Glomerular endothelial cell (primary cell): ENCODE results near the gene NPPC. TPM values are rescaled to one million over a fixed set of nuclear protein-coding genes. Genes with fewer than 3 reads are reported as not detected.

Source experiments
- DNase-seq: peaks from one replicate; pipeline ENCODE4 v3.0.0-alpha.2; 2011; ENCODE audit warnings: low read depth, low spot score; ENCODE audit errors: extremely low read depth
- total RNA-seq: library from RNA; depleted of rRNA; stranded (reverse); fragments of >200 nt; gene quantifications from 2 replicates; pipeline ENCODE4 v1.2.3, GENCODE V29; 2015

Gene NPPC
- total RNA-seq, 1 donor from 2014 or later, result 0.82 TPM

GRCh38 chr2:231935815-231936214, 9.6 kb upstream of the NPPC start:
- DNase-seq, result no peak

DNA sequence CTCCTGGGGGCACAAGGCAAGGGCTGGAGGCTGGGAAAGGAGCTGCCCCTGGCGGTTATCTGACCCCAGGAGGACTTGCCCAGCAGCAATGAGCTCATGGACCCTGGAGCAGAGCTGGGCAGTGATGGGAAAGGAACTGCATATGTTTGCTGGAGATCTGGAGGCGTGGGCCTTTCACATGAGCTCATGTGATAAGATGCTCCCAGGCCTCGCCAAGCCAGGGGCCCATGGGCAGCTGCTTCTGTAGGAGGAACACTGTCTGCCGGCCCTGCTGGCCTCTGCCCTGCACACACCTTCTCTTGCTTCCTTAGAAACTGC, 9.0 kb upstream of the NPPC start:
- DNase-seq, result no peak

- DNase-seq, result no peak
These were observed 8.4 kb upstream of the NPPC start for GRCh38 chr2:231934441-231935206.

DNA sequence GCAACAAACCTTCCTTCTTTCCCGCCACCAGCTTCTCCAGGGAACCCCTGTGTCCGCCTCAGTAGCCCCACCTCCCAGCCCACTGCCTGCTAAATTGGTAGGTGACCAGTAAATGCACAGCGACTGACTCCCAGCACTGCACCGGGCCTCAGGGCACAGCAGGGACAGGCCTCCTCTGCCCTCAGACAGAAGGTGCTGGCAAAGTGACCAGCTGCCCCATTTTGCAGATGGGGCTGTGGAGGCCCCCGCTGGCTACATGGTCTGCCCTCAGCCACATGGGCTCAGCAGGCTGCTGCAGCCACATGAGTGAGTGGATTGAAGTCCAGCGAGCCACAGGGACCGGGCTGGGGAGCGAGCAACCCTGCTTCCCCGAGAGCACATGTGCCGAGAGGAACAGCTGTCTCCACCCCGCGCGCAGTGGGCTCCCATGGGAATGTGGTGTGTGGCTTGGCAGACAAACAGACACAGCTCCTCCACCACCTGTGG, 7.8 kb upstream of the NPPC start:
- no peak for DNase-seq

DNA sequence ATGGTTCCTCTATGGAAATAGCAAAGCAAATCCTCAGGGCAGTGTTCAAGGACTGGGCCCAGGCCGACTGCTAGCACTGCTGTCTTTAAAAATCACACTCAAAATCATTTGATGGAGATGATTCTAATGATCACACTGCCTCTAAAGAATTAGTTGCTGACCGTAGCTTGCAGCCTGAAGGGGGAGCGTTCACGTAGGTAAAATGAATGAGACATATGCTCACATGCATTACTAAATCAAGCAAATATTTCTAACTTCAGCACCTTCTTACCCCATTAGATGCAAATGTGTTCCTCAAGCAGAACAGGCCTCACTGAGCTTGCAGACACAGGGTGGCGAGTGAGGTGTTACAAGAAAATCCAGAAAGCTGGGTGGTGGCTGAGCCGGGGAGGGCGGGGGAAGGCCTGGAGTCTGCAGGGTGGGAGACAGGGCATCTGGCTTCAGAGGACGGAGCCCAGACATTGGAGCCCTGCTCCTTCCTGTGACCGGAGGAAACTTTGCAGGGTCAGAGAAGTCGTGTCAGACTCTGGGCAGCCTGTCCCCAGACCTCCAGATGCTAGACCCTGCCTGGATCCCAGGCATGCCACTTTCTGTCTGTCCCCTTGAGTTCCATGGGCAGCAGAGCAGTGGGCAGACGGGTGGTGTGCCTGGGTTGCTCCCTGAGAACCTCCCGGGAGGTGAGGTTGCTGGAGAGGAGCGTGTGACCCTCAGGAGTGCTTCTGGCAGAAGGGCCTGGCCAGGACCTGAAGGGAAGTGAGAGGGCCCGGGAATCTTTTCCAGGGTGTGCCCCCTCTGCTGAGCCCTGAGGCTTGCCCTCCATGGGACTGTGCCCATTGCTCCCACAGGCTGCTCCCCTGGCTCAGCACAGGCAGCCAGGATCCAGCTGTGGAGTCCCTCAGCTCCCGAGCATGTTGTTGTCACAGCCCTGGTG, 7.1 kb upstream of the NPPC start:
- DNase-seq, result no peak

GRCh38 chr2:231932711-231932970, 6.4 kb upstream of the NPPC start:
- DNase-seq, result no peak

GRCh38 chr2:231931481-231931915, 5.3 kb upstream of the NPPC start:
- DNase-seq, result no peak

- DNase-seq, result no peak
These were observed 4.5 kb upstream of the NPPC start for GRCh38 chr2:231930593-231931281.

DNA sequence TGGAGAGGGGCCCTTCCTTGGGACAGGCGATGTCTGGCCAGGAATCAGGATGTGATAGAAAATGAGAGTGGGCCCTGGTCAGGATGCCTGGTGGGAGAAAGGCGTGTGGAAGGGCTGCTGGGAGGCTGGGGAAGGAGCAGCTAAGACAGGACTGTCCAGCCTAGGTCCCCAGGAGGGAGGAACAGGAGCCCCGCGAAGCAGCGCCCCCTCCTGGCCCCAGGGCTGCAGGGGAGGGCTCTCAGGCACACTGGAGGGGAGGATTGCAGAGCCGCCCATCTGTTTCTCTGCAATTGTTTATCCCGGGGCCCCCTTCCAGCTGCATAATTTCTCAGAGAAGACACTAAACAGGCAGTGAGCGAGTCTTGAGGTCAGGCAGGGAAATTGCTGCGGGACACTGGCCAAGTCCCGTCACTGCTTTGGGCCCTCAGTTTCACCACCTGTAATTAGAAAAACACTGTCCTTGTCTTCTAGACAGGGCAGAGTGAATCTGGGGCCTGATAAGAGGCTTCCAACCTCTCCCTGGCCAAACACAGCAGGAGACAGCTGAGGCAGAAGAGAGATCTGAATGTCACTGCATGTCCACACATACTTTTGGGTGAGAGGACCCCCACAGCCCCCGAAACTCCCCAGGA, 3.9 kb upstream of the NPPC start:
- no peak for DNase-seq

- DNase-seq, result no peak
These were observed 2.9 kb upstream of the NPPC start for GRCh38 chr2:231928901-231929725.

GRCh38 chr2:231928481-231928880, 2.3 kb upstream of the NPPC start:
- DNase-seq, result no peak

- DNase-seq, result no peak
These were observed 1.3 kb upstream of the NPPC start for GRCh38 chr2:231927566-231927890.

DNA sequence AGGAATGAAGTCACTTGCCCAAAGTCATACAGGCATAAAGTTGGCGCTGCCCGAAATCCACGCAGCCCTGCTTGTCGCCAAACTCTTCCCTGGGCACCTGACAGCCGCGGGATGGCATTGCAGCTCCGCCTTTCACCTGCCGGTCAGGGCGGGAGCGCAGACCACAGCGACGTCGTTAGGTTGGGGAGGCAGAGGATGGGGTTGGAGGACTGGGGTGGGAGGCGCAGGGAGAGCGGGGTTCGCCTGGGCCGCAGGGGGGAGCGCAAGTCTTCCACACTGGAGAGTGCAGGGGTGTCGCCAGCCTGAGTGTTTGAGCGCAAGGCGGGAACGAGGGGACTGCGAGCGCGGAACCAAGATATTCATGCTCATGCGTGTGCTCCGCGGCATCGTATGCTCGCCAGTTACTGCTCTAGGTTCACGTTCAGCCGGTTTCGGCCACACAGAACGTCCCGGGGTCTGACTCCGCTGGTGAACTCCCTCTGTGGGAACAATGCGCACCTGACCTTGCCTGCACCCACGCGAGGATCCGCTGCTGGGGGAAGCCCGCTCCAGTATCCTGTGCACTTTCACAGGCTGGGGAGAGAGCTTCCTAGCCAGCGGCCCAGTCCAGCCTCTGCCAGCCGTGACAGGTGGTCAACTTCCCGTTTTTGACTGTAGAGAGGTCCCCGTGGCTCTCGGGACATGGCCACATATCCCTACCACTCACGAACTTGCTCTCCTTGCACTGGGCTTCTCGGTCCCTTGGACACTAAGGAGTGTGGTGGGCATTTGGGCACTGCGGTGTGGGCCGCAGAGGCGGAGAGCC, 767 bp upstream of the NPPC start:
- no peak for DNase-seq

DNA sequence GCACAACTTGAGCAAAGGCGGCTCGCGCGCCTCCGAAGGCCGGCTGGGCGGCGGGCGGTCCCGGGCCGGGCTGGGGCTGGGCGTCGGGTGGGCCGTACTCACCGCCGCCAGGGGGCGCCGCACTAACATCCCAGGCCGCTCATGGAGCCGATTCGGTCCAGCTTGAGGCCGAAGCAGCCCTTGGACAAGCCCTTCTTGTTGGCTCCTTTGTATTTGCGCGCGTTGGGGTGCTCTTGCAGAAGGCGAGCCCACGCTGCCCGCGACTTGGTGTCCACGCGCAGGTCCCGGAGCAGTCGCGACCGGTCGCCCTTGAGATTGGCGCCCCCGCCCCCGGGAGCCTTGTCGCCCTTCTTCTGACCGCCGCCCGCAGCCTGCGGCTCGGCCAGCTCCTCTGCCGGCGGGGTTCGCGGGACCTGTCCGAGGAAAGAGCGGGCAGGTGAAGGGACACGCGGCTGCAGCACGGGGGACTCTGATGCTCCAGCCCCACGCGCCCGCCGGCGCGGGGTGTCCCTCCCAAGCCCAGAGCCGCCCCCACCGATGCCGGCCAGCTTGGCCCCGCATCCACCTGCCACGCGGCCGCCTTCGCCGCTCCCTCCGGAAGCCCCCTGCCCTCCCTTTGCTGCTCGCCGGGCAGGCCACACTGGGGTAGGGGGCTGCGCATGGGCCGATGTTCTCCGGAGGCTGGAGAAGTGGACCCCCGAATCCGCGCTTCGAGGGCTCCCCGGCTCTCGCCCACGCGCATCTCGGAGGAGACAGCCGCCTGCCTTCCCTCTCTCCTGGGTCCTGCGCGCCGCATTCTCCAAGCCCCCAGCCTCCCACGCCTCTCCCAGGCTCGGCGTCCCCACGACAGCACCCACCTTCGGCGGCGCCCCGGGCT, 655 bp downstream of the NPPC start:
- DNase-seq, result no peak

- no peak for DNase-seq
These were observed 1.3 kb downstream of the NPPC start for GRCh38 chr2:231924889-231925275.

GRCh38 chr2:231923951-231924888, 2.0 kb downstream of the NPPC start:
- no peak for DNase-seq

DNA sequence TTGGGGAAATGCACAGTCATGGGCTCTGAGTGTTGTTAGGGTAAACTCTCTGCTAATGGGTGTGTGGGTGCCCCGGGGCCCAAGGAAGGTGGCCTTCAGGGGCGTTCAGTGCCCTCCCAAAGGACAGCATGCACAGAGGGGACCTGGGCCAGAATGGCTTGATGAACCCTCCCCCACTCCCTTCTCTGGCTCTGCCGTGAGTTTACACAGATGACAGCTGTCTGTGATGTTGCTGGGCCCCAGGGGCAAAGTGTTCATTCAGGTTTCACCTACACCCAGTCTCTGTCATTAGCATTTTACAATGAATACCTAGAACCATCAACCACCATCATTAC, 3.2 kb downstream of the NPPC start:
- no peak for DNase-seq
